ENCODE measurements around the gene DNAH17.
A peak's percentile ranks its signal among the peaks of the same experiment; 100 is the strongest.

DNAH17 gene

DNA sequence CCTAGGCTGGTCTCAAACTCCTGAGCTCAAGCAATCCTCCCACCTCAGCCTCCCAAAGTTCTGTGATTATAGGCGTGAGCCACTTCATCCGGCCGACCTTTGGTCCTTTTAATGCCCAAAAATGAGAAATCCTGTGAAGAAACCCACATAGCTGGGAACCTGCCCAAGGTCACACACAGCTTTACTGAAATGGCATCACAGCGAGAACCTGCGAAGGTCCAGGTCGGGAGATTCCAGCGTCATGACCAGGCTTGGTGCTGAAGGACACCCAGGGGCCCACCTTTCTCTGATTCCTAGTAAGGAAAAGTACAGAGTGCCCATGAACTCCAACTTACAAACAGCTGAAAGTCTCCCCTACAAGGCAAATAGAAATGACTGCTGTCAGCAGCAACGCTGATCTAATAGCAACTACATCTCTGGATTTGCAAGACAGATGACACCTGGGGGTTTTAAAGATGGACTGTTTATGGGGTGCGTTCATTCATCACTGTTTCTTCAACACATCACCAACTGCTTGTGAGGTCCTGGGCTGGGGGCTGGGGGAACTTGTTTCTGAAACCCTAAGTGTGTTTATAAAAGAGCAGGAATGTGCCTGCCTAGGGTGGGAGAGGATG is 24.5 kb upstream of the DNAH17 start:
- no peak for DNase-seq

DNA sequence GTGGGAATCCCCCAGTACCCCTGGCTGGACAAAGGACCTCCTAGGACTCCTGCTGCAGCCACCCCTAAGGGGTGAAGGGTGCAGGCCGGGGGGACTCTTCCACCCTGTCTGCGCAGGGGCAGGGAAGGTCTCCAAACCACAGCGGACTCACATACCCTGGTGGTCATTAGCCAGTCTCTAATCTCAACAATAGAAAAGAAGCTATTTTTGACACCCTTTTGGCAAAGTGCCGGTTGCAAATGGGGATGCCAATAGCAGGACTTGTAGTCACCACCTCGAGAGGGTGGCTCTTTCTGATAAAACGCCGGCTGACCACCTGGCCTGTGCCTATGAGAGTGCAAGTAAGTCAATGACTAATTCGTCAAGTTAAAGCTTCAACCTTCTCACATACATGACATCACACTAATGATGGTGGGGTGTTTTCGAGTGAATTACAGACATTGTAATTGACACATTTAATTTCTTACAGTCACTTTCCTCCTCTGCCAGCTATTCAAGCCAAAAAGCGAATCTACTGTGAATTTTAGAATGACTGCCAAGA is 23.1 kb upstream of the DNAH17 start:
- DNase-seq = no peak

DNA sequence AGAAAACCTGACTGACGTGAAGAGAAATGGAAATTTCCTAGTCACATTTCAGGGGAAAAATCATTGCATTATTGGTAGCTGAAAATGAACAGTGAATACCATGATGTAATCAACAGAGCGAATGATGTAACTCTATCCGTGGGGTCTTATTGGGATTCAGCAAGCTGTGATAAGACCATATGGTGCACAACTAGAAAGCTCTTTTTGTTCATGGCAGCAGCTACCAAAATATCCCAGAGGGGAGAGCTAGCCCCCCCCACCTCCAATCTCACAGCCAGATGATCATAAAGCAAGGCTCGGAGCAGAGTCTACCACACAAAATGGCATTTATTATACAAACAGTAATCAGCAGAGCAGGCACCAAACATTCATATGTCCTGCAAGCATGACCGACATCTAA is 22.2 kb upstream of the DNAH17 start:
- no peak for DNase-seq

DNA sequence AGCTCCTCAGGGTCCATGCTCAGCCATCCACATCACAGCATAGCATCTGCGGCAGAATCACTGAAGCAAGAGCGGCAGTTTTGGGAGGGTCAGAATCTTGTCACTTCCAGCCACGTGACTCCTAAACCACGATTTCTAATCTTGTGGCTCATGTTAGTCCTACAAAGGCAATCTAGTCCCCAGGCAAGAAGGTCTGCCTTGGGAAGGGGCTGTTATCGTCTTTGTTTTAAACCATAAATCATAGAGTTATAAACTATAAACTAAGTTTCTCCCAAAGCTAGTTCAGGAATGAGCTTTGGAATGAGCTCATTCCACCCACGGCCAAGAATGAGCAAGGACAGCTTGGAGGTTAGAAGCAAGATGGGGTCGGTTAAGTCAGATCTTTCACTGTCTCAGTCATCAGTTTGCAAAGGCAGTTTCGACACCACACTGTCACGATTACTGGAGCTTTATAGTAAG is 20.8 kb upstream of the DNAH17 start:
- no peak for DNase-seq

DNA sequence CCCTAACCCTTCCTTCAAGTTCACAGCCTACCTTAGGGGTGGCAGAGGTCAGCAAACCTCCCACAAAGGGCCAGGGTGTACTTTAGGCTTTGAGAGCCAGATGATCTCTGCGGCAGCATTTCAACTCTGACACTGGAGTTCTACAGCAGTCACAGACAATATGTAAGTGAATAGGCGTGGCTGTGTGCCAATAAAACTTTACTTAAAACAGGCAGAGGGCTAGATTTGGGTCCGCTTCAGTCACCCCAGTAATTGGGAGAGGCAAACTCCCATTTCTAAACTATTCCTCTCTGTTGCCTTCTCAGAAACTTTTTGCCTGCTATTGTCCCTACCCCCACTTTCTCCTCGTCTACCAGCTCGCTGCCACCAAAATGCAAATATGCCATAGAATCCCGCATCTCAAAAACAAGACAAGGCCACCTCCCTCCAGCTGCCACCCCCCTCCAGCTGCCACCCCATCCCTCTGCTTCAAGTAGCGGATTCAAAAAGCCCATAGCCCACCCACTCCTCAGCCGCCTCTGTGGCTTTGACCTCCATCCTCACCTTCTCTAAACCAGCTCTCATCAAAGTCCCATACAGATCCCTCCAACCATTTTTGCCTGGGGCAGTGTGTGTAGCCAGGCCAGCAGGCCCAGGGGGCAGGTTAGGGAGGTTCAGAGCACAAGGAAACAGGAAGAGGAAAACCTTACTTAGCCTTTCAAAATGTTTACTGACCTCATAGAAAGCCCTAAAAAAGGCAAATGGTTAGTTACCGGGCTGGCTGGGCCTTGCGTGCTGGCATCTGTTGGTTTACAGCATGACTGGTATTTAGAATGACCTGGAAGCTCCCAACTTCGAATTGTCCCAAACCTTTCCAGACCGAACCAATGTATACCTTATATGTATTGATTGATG is 19.9 kb upstream of the DNAH17 start:
- no peak for DNase-seq

DNA sequence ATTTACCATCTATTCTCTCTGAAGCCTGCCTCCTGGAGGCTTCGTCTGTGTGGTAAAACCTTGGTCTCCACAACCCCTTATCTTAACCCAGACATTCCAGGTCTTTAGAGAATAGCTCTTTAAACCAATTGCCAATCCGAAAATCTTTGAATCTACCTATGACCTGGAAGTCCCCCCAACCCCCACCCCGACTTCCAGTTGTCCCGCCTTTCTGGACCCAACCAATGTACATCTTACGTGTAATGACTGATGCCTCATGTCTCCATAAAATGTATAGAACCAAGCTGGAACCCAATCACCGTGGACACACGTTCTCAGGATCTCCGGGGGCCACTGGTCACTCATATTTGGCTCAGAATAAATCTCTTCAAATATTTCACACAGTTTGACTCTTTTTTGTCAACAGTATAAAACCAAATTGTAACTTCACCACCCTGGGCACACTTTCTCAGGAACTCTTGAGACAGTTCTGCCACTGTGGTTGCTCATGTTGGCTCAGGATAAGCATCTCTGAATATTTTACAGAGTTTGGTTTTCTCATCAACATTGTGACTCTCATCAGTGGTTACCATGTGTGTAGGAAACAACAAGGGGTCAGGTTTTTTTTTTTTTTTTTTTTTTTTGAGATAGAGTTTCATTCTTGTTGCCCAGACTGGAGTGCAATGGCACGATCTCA is 18.1 kb upstream of the DNAH17 start:
- no peak for DNase-seq

DNA sequence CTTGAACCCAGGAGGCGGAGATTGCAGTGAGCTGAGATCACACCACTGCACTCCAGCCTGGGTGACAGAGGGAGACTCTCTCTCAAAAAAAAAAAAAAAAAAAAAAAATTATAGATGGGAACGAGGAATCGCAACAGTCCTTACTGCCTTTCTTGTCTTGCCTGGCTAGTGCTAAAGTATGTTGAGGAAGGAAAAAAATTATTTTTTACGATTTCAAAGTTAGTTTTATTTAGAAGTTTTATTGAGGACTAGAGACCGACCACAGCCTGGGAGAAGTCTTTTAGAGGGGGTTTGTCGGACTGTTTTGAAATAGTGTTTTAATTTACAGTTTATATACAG is 15.8 kb upstream of the DNAH17 start:
- DNase-seq = no peak

DNA sequence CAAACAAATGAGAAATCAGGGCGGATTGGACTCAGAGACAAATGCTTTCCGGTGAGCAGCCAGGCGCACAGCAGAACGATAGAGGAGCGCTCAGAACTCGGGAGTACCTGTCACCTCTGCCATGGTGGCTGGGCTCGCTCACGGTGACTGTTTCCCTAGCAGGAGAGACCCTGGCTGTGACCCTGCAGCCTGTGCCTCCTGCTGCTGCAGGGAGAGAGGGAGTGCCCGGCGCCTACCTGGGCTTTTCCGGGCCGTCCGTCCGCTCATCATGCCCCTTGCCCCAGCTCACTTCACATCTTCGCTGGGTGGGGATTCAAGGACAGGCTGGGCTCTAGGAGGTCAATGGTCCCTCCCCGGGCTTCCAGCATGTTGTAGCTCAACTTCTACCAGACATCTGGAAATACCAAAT is 14.1 kb upstream of the DNAH17 start:
- DNase-seq = no peak

DNA sequence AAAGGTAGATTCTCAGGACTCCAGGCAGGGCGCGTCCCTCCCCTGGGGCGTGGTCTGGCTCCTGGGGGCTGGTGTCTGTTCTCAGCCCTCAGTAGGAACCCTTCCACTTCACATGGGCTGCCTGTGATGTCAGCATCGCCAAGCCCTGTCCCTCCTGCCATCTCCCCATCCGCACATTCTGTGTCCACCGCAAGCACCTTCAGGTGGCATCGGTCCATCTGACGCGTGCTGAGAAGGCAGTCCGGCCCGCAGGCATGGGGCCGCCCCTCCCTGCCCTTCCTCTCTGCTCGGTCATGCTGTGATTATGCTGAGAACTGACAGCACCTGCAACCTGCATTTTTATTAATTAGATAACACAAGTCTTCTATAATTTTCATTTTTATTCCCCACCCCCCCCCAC is 12.7 kb upstream of the DNAH17 start:
- DNase-seq = no peak

DNA sequence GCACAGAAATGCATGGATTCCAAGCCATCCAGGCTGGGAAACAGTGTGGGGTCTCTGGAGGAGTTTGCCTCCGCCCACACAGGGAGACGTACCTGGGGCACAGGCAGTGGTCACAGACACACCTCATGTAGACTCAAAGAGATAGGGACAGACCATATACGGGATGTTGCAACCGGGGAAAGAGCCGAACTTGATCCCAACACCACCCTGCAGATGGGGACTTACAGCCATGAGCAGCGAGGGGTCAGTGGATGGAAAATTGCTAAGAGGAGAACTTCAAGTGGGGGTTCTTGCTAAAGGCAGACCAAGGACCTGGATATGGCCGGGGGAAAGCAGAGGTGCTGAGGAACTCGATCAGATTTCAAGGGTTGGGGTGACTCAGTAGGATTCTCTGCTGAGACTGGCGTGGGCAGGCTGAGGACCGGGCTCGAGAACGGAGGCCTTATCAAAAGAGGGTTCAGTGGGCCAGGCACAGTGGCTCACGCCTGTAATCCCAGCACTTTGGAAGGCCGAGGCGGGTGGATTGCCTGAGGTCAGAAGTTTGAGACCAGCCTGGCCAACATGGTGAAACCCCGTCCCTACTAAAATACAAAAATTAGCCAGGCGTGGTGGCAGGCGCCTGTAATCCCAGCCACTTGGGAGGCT is 12.0 kb upstream of the DNAH17 start:
- no peak for DNase-seq

DNA sequence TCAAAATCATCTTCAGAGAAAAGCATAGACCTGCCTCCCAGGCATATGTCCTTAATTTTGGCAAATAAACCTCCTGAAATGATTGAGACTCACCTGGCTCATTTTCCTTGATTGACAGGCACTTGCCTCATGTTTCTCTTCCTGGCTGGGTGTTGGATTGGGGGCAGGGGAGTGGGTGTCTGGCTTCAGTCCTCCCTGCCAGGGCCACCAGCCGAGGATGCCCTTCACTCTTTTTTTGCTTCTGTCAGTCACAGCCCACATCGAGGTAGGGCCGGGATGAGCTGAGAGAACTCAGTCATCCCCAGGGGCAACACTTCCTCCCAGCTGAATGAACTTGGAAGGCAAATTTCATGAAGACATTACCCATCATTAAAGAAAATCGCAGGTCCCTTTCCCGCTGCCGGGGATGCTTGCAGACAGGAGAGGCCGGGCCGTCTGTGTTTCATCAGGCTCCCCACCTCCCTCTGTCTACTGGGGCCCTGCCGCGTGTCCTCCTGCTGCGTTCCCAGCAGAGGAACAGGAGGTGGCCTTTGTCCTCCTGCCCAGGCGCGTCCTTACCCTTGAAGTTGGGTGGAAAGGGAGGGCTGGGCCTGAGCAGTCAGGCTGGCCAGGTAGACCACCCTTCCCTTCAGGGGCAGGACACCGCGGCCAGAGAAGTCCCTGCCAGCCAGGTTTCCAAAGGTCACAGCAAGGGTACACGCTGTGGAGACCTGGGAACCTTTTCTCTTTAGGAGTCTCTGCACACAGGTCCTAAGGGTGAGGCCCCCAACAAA is 11.2 kb upstream of the DNAH17 start:
- peak; percentile 0 for DNase-seq

DNA sequence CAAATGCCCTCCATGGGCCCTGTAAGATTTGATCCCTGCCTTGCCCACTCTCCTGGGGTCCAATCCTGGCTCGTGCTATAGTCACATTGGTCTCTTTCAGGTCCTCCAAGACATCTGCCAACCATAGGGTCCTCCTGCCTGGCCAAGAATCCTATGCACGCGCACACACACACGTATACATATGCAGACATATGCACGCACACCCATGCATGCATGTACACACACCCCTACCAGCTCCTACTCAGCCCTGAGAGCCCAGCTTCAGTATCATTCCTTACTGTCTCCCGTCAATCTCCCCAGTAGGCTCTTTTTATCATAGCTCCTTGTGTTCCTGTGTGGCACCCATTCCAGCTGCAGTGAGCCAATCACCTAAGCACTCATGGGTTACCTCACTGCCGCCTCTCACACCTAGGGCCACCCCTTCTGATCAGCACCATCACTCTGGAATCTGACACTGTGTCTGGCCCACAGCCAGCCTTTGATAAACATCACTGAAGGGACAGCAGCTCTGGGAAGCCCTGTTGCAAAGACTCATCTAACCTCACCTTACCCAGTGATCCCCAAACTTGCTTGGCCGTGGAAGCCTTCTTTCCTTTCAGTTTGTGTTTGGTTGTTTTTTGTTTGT is 7.9 kb upstream of the DNAH17 start:
- no peak for DNase-seq

DNA sequence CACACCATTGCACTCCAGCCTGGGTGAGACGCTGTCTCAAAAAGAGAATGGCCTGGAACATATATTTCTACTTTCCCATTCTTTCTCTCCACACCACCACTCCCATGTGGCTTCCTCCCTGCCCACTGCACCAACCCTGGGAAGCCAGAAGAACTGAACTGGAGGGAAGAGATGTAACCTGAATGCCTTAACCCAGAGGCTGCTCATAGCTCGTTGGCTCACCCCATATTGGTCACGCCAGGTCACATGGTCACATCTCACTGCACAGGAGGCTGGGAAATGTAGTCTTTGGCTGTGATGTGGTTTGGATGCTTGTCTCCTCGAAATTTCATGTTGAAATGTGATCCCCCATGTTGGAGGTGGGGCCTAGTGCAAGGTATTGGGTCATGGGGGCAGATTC is 5.9 kb upstream of the DNAH17 start:
- DNase-seq = no peak

DNA sequence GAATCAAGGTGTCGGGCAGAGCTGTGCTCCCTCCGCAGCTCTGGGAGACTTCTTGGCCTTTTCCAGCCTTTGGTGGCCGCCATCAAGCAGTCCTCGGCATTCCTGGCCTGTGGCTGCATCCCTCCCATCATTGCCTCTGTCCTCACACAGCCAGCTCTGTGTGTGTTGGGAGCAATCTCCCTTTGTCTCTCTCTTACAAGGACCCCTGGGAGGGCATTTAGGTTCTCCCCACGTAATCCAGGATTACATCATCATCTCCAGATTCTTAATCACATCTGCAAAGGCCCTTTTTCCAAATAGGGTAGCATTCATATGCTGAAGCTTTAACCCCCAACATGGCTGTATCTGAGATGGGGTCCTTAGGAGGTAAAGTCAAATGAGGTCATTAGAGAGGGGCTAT is 4.1 kb upstream of the DNAH17 start:
- no peak for DNase-seq

DNA sequence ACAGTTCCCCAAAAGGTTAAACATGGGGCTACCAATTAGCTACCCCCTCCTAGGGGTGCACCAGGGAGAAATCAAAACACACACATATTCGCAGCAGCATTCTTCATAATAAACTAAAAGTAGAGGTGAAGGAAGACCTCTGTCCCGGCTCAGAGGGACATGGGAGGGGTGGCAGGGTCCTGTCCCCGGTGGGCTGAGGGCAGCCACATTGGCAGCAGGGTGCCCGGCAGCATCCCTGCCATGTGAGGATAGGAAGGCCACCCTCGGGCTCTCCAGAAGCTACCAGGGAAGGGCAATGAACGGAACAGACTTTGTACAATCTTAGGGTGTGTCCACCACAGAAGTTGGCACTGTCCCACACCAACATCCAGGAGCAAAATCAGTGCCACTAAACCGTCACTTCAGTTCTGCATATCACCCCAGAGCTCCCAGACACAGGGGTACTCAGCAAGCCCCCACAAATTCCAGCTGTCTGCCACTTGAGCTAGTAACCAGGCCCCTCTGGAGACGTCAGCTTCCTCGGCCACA is 3.1 kb upstream of the DNAH17 start:
- no peak for DNase-seq

DNA sequence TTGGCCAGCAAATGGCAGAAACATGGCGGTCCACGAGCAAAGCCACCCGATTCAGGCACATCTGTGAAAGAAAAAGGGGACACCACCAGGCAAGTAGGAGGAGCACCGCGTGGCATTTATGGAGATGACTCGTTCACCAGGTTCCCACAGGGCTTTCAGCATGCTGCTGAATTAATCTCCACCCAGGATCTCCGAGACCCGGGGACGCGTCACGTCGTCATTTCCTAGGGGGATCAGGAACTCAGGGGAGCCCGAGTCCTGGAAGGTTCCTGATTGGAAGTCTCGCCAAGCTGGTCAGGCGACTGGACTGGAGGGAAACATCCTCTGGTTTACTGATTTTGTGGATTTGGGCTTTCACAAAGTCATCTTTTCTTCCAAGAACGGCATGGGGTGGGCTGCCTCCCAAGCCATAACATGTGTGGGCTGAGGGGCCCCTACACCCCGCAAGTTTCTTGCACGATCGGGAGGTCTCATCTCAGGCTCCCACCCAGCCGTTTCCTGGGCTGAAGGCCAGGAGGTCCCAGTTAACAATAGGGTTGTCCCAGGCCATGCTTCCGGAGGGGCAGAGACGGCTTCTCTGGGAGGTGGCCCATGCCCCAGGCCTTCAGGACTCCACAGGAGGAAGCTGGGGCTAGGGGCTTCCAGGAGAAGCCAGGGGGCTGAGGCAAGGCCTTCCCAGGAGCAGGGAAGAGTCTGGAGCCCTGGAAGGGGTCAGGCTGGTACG is 645 bp downstream of the DNAH17 start:
- no peak for DNase-seq

DNA sequence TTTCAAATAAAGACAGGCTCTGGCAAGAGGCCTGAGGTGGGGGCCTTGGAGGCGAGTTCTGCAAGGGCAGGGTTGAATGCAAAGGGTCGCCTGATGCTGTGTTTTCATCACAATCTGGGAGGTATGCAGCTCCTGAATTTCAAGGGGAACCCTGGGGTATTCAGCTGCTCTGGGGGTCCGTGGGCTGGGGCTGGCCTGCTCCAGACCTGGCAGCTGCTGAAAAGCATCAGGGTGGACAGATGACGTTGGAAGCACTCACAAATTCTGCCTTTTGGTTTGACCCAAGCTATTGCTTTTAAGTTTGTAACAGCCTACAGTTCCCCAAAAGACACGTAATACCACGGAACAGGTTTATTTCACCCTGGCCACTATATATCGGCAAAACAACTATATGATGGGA is 1.3 kb downstream of the DNAH17 start:
- no peak for DNase-seq

DNA sequence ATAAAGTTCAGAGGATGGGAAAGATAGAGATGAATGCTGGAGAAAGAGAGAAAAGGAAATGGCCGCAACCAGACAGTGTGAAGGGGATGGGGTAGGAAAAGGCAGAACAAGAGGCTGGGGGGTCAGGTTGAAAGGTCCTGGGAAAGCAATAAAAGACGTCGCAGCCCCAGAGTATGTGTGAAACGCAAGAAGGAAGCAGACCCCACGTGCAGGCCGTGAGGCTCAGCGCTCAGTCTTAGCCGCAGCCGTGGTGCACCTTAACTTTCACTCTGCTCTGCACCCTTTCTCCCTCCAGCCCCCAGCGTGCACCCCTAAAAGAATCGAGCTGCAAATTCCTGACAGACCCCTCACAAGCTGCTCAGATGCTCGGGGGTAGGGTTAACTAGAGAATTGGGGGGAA is 1.9 kb downstream of the DNAH17 start:
- DNase-seq = no peak

DNA sequence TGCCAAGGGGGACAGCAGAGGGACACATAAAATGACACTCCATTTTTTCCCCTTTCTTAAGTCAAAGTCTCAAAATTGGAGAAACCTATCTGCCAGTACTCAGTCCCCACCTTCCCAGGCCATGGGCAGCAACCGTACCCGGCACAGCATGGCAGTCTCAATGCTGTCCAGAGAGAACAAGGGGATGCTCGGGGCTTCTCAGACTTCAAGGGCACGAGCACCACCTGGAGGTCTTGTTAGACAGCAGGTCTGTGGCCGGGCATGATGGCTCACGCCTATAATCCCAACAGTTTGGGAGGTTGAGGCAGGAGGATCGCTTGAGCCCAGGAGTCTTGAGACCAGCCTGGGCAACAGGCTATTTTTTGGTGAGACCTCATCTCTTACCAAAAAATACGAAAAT is 3.2 kb downstream of the DNAH17 start:
- no peak for DNase-seq

DNA sequence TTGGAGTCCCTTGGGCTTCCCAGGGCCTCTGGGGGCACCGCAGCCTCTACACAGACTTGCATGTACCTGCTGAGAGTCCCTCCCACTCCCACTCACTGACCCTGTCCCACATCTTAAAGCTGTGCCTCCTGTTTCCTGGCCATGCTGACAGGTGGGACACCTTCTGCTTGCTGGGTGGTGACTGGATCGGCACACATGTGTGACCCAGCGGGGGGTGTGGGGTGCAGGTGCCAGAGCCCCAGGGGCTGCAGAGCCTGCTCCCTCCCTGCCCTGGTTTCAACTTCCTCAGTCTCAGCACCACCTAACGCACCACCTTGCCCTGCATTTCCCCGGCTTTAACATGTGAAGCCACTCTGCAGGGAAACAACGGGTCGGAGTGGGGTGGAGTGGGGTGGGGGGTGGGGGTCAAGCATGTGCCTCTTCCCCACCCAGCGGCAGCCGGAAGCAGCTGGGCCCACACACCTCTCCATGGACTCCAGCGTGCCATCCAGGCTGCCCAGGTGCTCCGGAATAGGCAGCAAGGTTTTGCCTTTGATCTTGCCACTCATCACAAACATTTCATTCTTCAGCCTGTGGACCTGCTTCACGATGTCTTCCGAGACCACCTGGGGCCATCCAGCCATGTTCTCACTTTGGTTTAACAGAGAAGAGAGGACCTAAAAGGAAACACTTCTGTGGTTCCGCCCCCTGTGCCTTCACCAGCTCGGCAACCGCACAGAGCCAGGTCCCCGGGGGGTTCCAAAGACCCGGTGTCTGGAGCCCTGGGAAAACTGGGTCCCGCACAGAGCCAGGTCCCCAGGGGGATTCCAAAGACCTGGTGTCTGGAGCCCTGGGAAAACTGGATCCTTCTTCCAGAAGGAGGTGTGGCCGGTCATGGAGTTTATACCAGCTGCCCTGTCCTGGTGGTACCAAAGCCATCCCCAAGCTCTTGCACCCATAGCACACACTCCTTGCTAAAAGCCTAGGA is 4.7 kb downstream of the DNAH17 start:
- no peak for DNase-seq
